Keratinocyte (primary cell): Measurements from ENCODE around the gene TOGARAM1. TPM values are rescaled to one million over a fixed set of nuclear protein-coding genes. Genes with fewer than 3 reads are reported as not detected.

ENCODE experiments used
- DNase-seq: peaks from one replicate; pipeline ENCODE4 v3.0.0-alpha.2; 2011; ENCODE audit warnings: low read depth, missing footprints, low spot score
- FAIRE-seq: peaks from 2 replicates; lab custom pipeline; 2011; peaks lifted over from hg19 to GRCh38; lab: Jason Lieb, UNC
- H2AFZ ChIP-seq: 2 replicates; pipeline ENCODE4 v1.6.0; 2012; ENCODE audit warnings: low read length, control low read depth, inconsistent platforms; ENCODE audit not compliant: control insufficient read depth
- H3K27ac ChIP-seq: 2 replicates; pipeline ENCODE4 v1.5.1; 2011; ENCODE audit warnings: low read length; ENCODE audit not compliant: control insufficient read depth, insufficient read depth
- H3K27me3 ChIP-seq: 3 replicates; pipeline ENCODE4 v1.6.0; 2011; ENCODE audit warnings: low read length; ENCODE audit not compliant: control insufficient read depth, insufficient read depth; ENCODE audit errors: extremely low read depth
- H3K36me3 ChIP-seq, 2 experiments: 2 replicates in 1 of 2; 3 replicates in 1 of 2; pipeline ENCODE4 v1.5.1; 2011; ENCODE audit warnings: low read length in 2 of 2, mild to moderate bottlenecking in 1 of 2; ENCODE audit not compliant: control insufficient read depth in 2 of 2, insufficient read depth in 2 of 2; ENCODE audit errors: extremely low read depth in 1 of 2
- H3K4me1 ChIP-seq: 3 replicates; pipeline ENCODE4 v1.5.1; 2011; ENCODE audit warnings: low read length; ENCODE audit not compliant: control insufficient read depth, insufficient read depth; ENCODE audit errors: extremely low read depth
- H3K4me2 ChIP-seq: 3 replicates; pipeline ENCODE4 v1.6.0; 2011; ENCODE audit warnings: low read depth, low read length; ENCODE audit not compliant: control insufficient read depth, insufficient read depth; ENCODE audit errors: extremely low read depth
- H3K4me3 ChIP-seq, 3 experiments: fragments of 200-600 bp in 1 of 3; sonication (generic) in 1 of 3; 2 replicates in 2 of 3; 3 replicates in 1 of 3; pipeline ENCODE4 v1.5.1; 2011 to 2016; ENCODE audit warnings: low read length in 3 of 3, mild to moderate bottlenecking in 3 of 3, control low read depth in 2 of 3, inconsistent platforms in 1 of 3, low read depth in 1 of 3, mixed read lengths in 1 of 3, mixed run types in 1 of 3, moderate library complexity in 1 of 3; ENCODE audit not compliant: control insufficient read depth in 2 of 3, insufficient read depth in 2 of 3; ENCODE audit errors: extremely low read depth in 1 of 3
- H3K79me2 ChIP-seq: 2 replicates; pipeline ENCODE4 v1.6.0; 2012; ENCODE audit warnings: low read length; ENCODE audit not compliant: control insufficient read depth, insufficient read depth
- H3K9ac ChIP-seq: 3 replicates; pipeline ENCODE4 v1.6.0; 2011; ENCODE audit warnings: low read length; ENCODE audit not compliant: control insufficient read depth, insufficient read depth; ENCODE audit errors: extremely low read depth
- H3K9me1 ChIP-seq: 3 replicates; pipeline ENCODE4 v1.6.0; 2011; ENCODE audit warnings: low read length; ENCODE audit not compliant: control insufficient read depth, insufficient read depth; ENCODE audit errors: extremely low read depth
- H3K9me3 ChIP-seq: 2 replicates; pipeline ENCODE4 v1.5.1; 2012; ENCODE audit warnings: low read depth, low read length; ENCODE audit not compliant: control insufficient read depth
- H4K20me1 ChIP-seq: 3 replicates; pipeline ENCODE4 v1.6.0; 2011; ENCODE audit warnings: low read length; ENCODE audit not compliant: control insufficient read depth, insufficient read depth; ENCODE audit errors: extremely low read depth
- EZH2 ChIP-seq: IDR thresholded peaks from one replicate; pipeline ENCODE4 v1.6.1; 2012; ENCODE audit warnings: inconsistent platforms, mild to moderate bottlenecking, low read length, moderate library complexity
- dilution Hi-C: fragments of 300-500 bp; cut with MboI; formaldehyde crosslinking; loops from one replicate; pipeline ENCODE4 v1.7.0; 2020; ENCODE audit warnings: low sequenced_read_pairs; ENCODE audit not compliant: extremely low pct_ligation_motif_present
- polyA plus RNA-seq, 5 experiments: library from polyadenylated mRNA; depleted of rRNA in 3 of 5; stranded (reverse) in 3 of 5; stranded (forward) in 1 of 5; unstranded in 1 of 5; fragments of >200 nt; gene quantifications; 1 replicate in 1 of 5; 2 replicates in 3 of 5; 3 replicates in 1 of 5; pipeline versions ENCODE4 v1.2.1 to v1.2.3, GENCODE V29; 2011 to 2012; ENCODE audit warnings: missing spikeins in 2 of 5, low read depth in 1 of 5, low replicate concordance in 1 of 5
- TF ChIP-seq, protein P1 (sequence below), 3 experiments: IDR thresholded peaks in 1 of 3; conservative IDR thresholded peaks in 1 of 3; optimal IDR thresholded peaks in 1 of 3; 2 replicates in 2 of 3; 3 replicates in 1 of 3; pipeline versions ENCODE3 to v1.5.1; 2011; ENCODE audit warnings: low read length in 3 of 3, mild to moderate bottlenecking in 3 of 3, moderate library complexity in 2 of 3, control low read depth in 1 of 3, inconsistent platforms in 1 of 3; ENCODE audit not compliant: insufficient read depth in 2 of 3; ENCODE audit errors: extremely low read depth in 1 of 3

Gene TOGARAM1
- polyA plus RNA-seq, 1 donor (not counting 4 experiments of a cell fraction or from before 2014, with no cell fraction given) = 8.2 TPM

DNA sequence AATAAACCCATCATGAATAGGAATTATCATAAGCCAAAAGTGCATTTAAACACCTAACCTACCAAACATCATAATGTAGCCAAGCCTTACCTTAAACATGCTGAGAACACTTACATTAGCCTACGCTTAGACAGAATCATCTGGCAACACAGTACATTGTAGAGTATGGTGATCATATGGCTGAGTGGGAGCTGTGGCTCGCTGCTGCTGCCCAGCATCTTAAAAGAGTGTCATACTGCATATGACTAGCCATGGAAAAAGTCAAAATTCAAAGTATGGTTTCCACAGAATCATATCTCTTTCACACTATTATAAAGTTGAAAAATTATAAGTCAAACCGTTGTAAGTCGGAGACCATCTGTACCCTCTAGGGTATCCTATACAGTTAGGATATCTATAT, 89.9 kb downstream of the TOGARAM1 start:
- Histone ChIP-seq H3K4me1 (no peaks in the 10 kb centered on the region), H3K27me3 (no peaks in the 10 kb centered on the region), H3K79me2 (no peaks in the 10 kb centered on the region), H3K4me3 (no peak overlapping the region), H3K27ac (no peak overlapping the region), H3K4me2 (no peak overlapping the region), H3K36me3 (peaks cover 2 to 3% of the 10 kb centered on the region in 2 experiments), H2AFZ (no peak overlapping the region), H4K20me1 (no peaks in the 10 kb centered on the region), H3K9me1 (no peaks in the 10 kb centered on the region), H3K9me3 (no peaks in the 10 kb centered on the region), H3K9ac (no peak overlapping the region)
- TF ChIP-seq EZH2 = no peak
- TF ChIP-seq, protein P1, sequence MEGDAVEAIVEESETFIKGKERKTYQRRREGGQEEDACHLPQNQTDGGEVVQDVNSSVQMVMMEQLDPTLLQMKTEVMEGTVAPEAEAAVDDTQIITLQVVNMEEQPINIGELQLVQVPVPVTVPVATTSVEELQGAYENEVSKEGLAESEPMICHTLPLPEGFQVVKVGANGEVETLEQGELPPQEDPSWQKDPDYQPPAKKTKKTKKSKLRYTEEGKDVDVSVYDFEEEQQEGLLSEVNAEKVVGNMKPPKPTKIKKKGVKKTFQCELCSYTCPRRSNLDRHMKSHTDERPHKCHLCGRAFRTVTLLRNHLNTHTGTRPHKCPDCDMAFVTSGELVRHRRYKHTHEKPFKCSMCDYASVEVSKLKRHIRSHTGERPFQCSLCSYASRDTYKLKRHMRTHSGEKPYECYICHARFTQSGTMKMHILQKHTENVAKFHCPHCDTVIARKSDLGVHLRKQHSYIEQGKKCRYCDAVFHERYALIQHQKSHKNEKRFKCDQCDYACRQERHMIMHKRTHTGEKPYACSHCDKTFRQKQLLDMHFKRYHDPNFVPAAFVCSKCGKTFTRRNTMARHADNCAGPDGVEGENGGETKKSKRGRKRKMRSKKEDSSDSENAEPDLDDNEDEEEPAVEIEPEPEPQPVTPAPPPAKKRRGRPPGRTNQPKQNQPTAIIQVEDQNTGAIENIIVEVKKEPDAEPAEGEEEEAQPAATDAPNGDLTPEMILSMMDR (optimal IDR thresholded peaks at IDR 0.05 in 1 of 3, IDR thresholded peaks at IDR 0.05 in 1 of 3, conservative IDR thresholded peaks at IDR 0.05 in 1 of 3; ENCODE audit: extremely low read depth in 1 of 3, insufficient read depth in 2 of 3, low read length in 3 of 3) = no peak
- FAIRE-seq (no peak), DNase-seq (no peak)
- dilution Hi-C loops = no loop called here

GRCh38 chr14:45057349-45057748, 95.4 kb downstream of the TOGARAM1 start:
- no peak overlapping the region for H3K4me3 ChIP-seq
- dilution Hi-C loops = no loop called here
- no peak overlapping the region for H3K27ac ChIP-seq
- H4K20me1 ChIP-seq = no peaks in the 10 kb centered on the region
- H3K4me2 ChIP-seq = no peak overlapping the region
- DNase-seq = no peak
- H2AFZ ChIP-seq = no peak overlapping the region
- H3K27me3 ChIP-seq = no peaks in the 10 kb centered on the region
- H3K9me3 ChIP-seq = no peaks in the 10 kb centered on the region
- no peak overlapping the region for H3K9ac ChIP-seq
- H3K4me1 ChIP-seq = no peaks in the 10 kb centered on the region
- TF ChIP-seq, protein P1 (optimal IDR thresholded peaks at IDR 0.05 in 1 of 3, IDR thresholded peaks at IDR 0.05 in 1 of 3, conservative IDR thresholded peaks at IDR 0.05 in 1 of 3; ENCODE audit: extremely low read depth in 1 of 3, insufficient read depth in 2 of 3, low read length in 3 of 3) = no peak
- TF ChIP-seq EZH2 = no peak
- no peaks in the 10 kb centered on the region for H3K79me2 ChIP-seq
- H3K36me3 ChIP-seq = peaks cover 1 to 2% of the 10 kb centered on the region in 2 experiments
- FAIRE-seq = no peak
- no peaks in the 10 kb centered on the region for H3K9me1 ChIP-seq
